WTC11 (cell line): ENCODE measurements around the gene UPF2.

Source experiments
- CREB1 ChIP-seq: sonication (generic); formaldehyde crosslinking; IDR thresholded peaks from 2 replicates; pipeline ENCODE4 v1.8.0; 2023; ENCODE audit warnings: mild to moderate bottlenecking, missing genetic modification reagents
- ETV6 ChIP-seq: sonication (generic); formaldehyde crosslinking; IDR thresholded peaks from 2 replicates; pipeline ENCODE4 v1.8.1; 2022; ENCODE audit warnings: mild to moderate bottlenecking, missing genetic modification reagents
- SP1 ChIP-seq: sonication (generic); formaldehyde crosslinking; conservative IDR thresholded peaks from 2 replicates; pipeline ENCODE4 v1.8.1; 2022; ENCODE audit warnings: missing genetic modification reagents
- TP53 ChIP-seq: sonication (generic); formaldehyde crosslinking; IDR thresholded peaks from 2 replicates; pipeline ENCODE4 v1.8.1; 2023; ENCODE audit warnings: mild to moderate bottlenecking, missing genetic modification reagents
- ZBTB21 ChIP-seq: sonication (generic); formaldehyde crosslinking; IDR thresholded peaks from 2 replicates; pipeline ENCODE4 v1.8.1; 2023; ENCODE audit warnings: mild to moderate bottlenecking, missing genetic modification reagents, borderline replicate concordance
- TF ChIP-seq, protein P1 (sequence below): fragments of 200-600 bp; IDR thresholded peaks from 2 replicates; pipeline ENCODE4 v1.8.0; 2022; ENCODE audit warnings: antibody characterized with exemption
- TF ChIP-seq, protein P2 (sequence below): sonication (generic); formaldehyde crosslinking; IDR thresholded peaks from 2 replicates; pipeline ENCODE4 v1.8.0; 2022; ENCODE audit warnings: mild to moderate bottlenecking, missing genetic modification reagents
- TF ChIP-seq, protein P3 (sequence below): fragments of 250-450 bp; sonication (Bioruptor Pico); IDR thresholded peaks from 2 replicates; pipeline ENCODE4 v1.9.0; 2021; ENCODE audit warnings: moderate library complexity, mild to moderate bottlenecking, inconsistent platforms, borderline replicate concordance
- TF ChIP-seq, protein P4 (sequence below): fragments of 250-450 bp; sonication (Bioruptor Pico); conservative IDR thresholded peaks from 2 replicates; pipeline ENCODE4 v1.9.0; 2021; ENCODE audit warnings: mild to moderate bottlenecking
- TF ChIP-seq, protein P5 (sequence below): sonication (generic); formaldehyde crosslinking; conservative IDR thresholded peaks from 2 replicates; pipeline ENCODE4 v1.8.1; 2022; ENCODE audit warnings: mild to moderate bottlenecking, missing genetic modification reagents
- TF ChIP-seq, protein P6 (sequence below): sonication (generic); formaldehyde crosslinking; IDR thresholded peaks from 2 replicates; pipeline ENCODE4 v1.8.1; 2023; ENCODE audit warnings: mild to moderate bottlenecking, missing genetic modification reagents, moderate library complexity
- TF ChIP-seq, protein P7 (sequence below): sonication (generic); formaldehyde crosslinking; IDR thresholded peaks from 2 replicates; pipeline ENCODE4 v1.8.1; 2022; ENCODE audit warnings: low read depth, missing genetic modification reagents, borderline replicate concordance
- TF ChIP-seq, protein P8 (sequence below): sonication (generic); formaldehyde crosslinking; IDR thresholded peaks from 2 replicates; pipeline ENCODE4 v1.8.0; 2022; ENCODE audit warnings: mild to moderate bottlenecking, missing genetic modification reagents

DNA sequence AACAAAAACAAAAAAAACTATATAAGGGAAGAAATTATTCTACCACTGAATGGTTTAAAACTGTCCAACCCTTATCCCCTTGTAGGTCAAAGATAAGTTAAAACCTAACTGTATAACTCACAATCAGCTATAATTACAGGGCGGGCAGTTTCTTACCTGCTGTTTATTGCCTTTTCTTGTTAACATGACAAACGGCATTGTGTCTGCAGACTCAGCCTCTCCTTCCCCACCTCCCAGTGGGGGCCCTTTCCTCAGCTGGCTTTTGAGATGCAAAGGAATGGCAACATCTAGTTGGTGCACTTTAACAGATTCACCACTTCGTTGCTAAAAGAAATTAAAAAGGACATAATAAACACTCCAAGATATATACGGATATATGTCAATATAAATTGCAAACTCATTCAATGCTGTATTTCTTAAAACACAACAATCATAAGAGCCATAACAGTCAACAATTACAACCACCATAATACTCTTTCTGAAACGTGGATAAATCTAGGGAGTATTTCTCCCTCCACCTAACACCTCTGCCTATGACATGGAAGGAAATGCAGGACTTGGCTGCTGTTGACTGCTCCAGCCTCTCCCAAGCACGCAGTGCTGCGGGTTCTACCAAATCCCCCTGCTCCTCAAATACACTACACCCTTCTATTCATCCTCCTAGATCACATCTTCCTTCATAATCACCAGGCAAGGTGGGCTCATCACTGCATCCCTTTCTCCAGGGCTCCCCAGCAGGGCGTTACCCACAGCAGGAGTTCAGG lies 106.0 kb downstream of the UPF2 start:
- no peak for TF ChIP-seq SP1 (CRISPR knock-in tag)
- TF ChIP-seq, protein P1, sequence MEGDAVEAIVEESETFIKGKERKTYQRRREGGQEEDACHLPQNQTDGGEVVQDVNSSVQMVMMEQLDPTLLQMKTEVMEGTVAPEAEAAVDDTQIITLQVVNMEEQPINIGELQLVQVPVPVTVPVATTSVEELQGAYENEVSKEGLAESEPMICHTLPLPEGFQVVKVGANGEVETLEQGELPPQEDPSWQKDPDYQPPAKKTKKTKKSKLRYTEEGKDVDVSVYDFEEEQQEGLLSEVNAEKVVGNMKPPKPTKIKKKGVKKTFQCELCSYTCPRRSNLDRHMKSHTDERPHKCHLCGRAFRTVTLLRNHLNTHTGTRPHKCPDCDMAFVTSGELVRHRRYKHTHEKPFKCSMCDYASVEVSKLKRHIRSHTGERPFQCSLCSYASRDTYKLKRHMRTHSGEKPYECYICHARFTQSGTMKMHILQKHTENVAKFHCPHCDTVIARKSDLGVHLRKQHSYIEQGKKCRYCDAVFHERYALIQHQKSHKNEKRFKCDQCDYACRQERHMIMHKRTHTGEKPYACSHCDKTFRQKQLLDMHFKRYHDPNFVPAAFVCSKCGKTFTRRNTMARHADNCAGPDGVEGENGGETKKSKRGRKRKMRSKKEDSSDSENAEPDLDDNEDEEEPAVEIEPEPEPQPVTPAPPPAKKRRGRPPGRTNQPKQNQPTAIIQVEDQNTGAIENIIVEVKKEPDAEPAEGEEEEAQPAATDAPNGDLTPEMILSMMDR: no peak
- TF ChIP-seq, protein P2, sequence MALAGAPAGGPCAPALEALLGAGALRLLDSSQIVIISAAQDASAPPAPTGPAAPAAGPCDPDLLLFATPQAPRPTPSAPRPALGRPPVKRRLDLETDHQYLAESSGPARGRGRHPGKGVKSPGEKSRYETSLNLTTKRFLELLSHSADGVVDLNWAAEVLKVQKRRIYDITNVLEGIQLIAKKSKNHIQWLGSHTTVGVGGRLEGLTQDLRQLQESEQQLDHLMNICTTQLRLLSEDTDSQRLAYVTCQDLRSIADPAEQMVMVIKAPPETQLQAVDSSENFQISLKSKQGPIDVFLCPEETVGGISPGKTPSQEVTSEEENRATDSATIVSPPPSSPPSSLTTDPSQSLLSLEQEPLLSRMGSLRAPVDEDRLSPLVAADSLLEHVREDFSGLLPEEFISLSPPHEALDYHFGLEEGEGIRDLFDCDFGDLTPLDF (CRISPR knock-in tag): no peak
- TF ChIP-seq, protein P3, sequence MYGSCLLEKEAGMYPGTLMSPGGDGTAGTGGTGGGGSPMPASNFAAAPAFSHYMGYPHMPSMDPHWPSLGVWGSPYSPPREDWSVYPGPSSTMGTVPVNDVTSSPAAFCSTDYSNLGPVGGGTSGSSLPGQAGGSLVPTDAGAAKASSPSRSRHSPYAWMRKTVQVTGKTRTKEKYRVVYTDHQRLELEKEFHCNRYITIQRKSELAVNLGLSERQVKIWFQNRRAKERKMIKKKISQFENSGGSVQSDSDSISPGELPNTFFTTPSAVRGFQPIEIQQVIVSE (CRISPR knock-in tag): no peak
- TF ChIP-seq TP53 (CRISPR knock-in tag): no peak
- TF ChIP-seq, protein P4, sequence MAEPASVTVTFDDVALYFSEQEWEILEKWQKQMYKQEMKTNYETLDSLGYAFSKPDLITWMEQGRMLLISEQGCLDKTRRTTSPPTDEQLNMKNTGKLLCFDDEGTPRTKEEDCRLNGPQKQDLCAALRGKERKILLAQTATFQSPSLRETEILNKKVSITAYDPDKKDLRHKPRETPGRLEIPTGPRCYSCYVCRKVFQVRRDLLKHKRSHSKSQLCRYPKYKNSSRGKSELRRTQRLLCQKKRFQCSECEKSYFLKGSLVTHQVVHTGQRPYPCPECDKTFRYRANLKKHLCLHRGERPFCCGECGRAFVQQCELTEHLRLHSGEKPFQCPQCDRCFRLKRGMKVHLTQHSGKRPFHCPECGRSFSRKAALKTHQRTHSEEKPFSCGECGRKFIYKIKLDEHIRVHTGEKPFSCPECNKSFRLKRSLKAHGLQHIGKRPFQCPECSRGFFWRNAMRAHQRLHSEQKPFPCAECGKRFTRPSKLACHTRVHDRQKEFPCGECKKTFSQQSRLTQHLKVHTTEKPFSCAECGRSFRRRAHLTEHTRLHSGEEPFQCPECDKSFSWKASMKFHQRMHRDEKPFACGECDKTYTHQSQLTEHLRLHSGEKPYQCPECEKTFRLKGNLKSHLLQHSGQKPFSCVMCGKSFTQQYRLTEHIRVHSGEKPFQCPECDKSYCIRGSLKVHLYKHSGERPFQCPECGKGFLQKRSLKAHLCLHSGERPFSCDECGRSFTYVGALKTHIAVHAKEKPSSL (CRISPR knock-in tag): no peak
- TF ChIP-seq, protein P5, sequence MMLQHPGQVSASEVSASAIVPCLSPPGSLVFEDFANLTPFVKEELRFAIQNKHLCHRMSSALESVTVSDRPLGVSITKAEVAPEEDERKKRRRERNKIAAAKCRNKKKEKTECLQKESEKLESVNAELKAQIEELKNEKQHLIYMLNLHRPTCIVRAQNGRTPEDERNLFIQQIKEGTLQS (CRISPR knock-in tag): no peak
- TF ChIP-seq, protein P6, sequence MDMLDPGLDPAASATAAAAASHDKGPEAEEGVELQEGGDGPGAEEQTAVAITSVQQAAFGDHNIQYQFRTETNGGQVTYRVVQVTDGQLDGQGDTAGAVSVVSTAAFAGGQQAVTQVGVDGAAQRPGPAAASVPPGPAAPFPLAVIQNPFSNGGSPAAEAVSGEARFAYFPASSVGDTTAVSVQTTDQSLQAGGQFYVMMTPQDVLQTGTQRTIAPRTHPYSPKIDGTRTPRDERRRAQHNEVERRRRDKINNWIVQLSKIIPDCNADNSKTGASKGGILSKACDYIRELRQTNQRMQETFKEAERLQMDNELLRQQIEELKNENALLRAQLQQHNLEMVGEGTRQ (CRISPR knock-in tag): no peak
- no peak for TF ChIP-seq ETV6 (CRISPR knock-in tag)
- no peak for TF ChIP-seq ZBTB21 (CRISPR knock-in tag)
- TF ChIP-seq, protein P7, sequence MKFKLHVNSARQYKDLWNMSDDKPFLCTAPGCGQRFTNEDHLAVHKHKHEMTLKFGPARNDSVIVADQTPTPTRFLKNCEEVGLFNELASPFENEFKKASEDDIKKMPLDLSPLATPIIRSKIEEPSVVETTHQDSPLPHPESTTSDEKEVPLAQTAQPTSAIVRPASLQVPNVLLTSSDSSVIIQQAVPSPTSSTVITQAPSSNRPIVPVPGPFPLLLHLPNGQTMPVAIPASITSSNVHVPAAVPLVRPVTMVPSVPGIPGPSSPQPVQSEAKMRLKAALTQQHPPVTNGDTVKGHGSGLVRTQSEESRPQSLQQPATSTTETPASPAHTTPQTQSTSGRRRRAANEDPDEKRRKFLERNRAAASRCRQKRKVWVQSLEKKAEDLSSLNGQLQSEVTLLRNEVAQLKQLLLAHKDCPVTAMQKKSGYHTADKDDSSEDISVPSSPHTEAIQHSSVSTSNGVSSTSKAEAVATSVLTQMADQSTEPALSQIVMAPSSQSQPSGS: no peak
- TF ChIP-seq CREB1 (CRISPR knock-in tag): no peak
- TF ChIP-seq, protein P8, sequence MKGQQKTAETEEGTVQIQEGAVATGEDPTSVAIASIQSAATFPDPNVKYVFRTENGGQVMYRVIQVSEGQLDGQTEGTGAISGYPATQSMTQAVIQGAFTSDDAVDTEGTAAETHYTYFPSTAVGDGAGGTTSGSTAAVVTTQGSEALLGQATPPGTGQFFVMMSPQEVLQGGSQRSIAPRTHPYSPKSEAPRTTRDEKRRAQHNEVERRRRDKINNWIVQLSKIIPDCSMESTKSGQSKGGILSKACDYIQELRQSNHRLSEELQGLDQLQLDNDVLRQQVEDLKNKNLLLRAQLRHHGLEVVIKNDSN (CRISPR knock-in tag): no peak
